DOHH2 (cell line): Measurements from ENCODE around the gene OR11A1.

Experiments
- EZH2phosphoT487 ChIP-seq: fragments of 200-600 bp; sonication (generic); IDR thresholded peaks from 2 replicates; pipeline ENCODE4 v1.6.1; 2017; ENCODE audit warnings: borderline replicate concordance, mild to moderate bottlenecking, antibody characterized with exemption, low read length, moderate library complexity, mixed read lengths
- TF ChIP-seq, protein P1 (sequence below): fragments of 200-600 bp; sonication (generic); IDR thresholded peaks from one replicate; pipeline ENCODE4 v1.5.1; 2014; ENCODE audit warnings: antibody characterized with exemption, mild to moderate bottlenecking, low read depth, low read length; ENCODE audit not compliant: poor library complexity, severe bottlenecking

GRCh38 chr6:29491574-29491973, 34.7 kb upstream of the OR11A1 start:
- TF ChIP-seq, protein P1, sequence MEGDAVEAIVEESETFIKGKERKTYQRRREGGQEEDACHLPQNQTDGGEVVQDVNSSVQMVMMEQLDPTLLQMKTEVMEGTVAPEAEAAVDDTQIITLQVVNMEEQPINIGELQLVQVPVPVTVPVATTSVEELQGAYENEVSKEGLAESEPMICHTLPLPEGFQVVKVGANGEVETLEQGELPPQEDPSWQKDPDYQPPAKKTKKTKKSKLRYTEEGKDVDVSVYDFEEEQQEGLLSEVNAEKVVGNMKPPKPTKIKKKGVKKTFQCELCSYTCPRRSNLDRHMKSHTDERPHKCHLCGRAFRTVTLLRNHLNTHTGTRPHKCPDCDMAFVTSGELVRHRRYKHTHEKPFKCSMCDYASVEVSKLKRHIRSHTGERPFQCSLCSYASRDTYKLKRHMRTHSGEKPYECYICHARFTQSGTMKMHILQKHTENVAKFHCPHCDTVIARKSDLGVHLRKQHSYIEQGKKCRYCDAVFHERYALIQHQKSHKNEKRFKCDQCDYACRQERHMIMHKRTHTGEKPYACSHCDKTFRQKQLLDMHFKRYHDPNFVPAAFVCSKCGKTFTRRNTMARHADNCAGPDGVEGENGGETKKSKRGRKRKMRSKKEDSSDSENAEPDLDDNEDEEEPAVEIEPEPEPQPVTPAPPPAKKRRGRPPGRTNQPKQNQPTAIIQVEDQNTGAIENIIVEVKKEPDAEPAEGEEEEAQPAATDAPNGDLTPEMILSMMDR = no peak
- TF ChIP-seq EZH2phosphoT487 = no peak
